HepG2 (cell line): Measurements from ENCODE around the gene TSPAN17. TPM values are rescaled to one million over a fixed set of nuclear protein-coding genes. Genes with fewer than 3 reads are reported as not detected.

Source experiments
- ATAC-seq: fragments of 200-7000 bp; cut with Tn5 transposase; 3 replicates; pipeline ENCODE4 v1.9.1; 2020; ENCODE audit warnings: mild to moderate bottlenecking, moderate library complexity
- BruUV-seq: library from RNA; stranded (reverse); fragments of 400-500 nt; replicated peaks from 2 replicates; lab custom pipeline; 2021; lab: Mats Ljungman, UMichigan
- CTCF ChIA-PET: fragments of 300-600 bp; formaldehyde crosslinking; extraction: SDS; loops from one replicate; lab custom pipeline; 2021; ENCODE audit warnings: low total read pairs, inconsistent platforms, low intra/inter-chr PET ratio; lab: Yijun Ruan, JAX
- POLR2A ChIA-PET: fragments of 350-600 bp; sonication (Branson Sonifier 250); formaldehyde crosslinking; loops from one replicate; lab custom pipeline; 2020; ENCODE audit warnings: antibody characterized with exemption, inconsistent platforms; lab: Yijun Ruan, JAX
- DNase-seq: peaks from one replicate; pipeline ENCODE4 v3.0.0-alpha.2; 2015; ENCODE audit warnings: low spot score
- FAIRE-seq: peaks from 3 replicates; lab custom pipeline; 2011; peaks lifted over from hg19 to GRCh38; lab: Jason Lieb, UNC
- H2AFZ ChIP-seq: one replicate; pipeline ENCODE4 v1.6.1; 2011; ENCODE audit warnings: low read length, inconsistent platforms
- H3K27ac ChIP-seq: fragments of 300-600 bp; 3 replicates; pipeline ENCODE4 v1.8.0; 2011; ENCODE audit warnings: mixed run types, mild to moderate bottlenecking, mixed read lengths, low read length, inconsistent platforms; ENCODE audit not compliant: insufficient read depth; ENCODE audit errors: extremely low read length
- H3K27me3 ChIP-seq, 2 experiments: fragments of 200-600 bp in 1 of 2; 2 replicates in 1 of 2; 3 replicates in 1 of 2; pipeline versions ENCODE4 v1.6.0 to v1.8.0; 2011; ENCODE audit warnings: low read length in 2 of 2, mild to moderate bottlenecking in 2 of 2, moderate library complexity in 2 of 2, inconsistent platforms in 1 of 2; ENCODE audit not compliant: insufficient read depth in 2 of 2, control insufficient read depth in 1 of 2
- H3K36me3 ChIP-seq, 2 experiments: fragments of 200-600 bp in 1 of 2; replicated peaks in 1 of 2; 2 replicates in 1 of 2; 3 replicates in 1 of 2; pipeline versions ENCODE4 v1.5.1 to v1.8.0; 2011; ENCODE audit warnings: low read length in 2 of 2, inconsistent platforms in 1 of 2; ENCODE audit not compliant: insufficient read depth in 2 of 2, control insufficient read depth in 1 of 2
- H3K4me1 ChIP-seq: 2 replicates; pipeline ENCODE4 v1.5.1; 2012; ENCODE audit warnings: low read length, inconsistent platforms; ENCODE audit not compliant: insufficient read depth
- H3K4me2 ChIP-seq: 2 replicates; pipeline ENCODE4 v1.6.0; 2011; ENCODE audit warnings: low read depth, low read length, inconsistent platforms
- H3K4me3 ChIP-seq, 3 experiments: fragments of 200-600 bp in 1 of 3; sonication (generic), shearing (Covaris generic) in 1 of 3; replicated peaks in 1 of 3; 2 replicates each; pipeline ENCODE4 v1.5.1; 2011 to 2016; ENCODE audit warnings: low read length in 3 of 3, inconsistent platforms in 2 of 3, low read depth in 2 of 3, mild to moderate bottlenecking in 2 of 3, control low read depth in 1 of 3, mixed read lengths in 1 of 3; ENCODE audit not compliant: insufficient read depth in 1 of 3
- H3K79me2 ChIP-seq: one replicate; pipeline ENCODE4 v1.6.1; 2011; ENCODE audit warnings: low read length, inconsistent platforms; ENCODE audit not compliant: insufficient read depth
- H3K9ac ChIP-seq: 2 replicates; pipeline ENCODE4 v1.6.0; 2011; ENCODE audit warnings: mild to moderate bottlenecking, low read depth, low read length, inconsistent platforms; ENCODE audit not compliant: insufficient read depth
- H3K9me3 ChIP-seq: 2 replicates; pipeline ENCODE4 v1.5.1; 2012; ENCODE audit warnings: mild to moderate bottlenecking, low read length
- H4K20me1 ChIP-seq: 2 replicates; pipeline ENCODE4 v1.6.0; 2011; ENCODE audit warnings: inconsistent platforms, mild to moderate bottlenecking, low read length, moderate library complexity; ENCODE audit not compliant: insufficient read depth
- CTCF ChIP-seq: sonication (generic); formaldehyde crosslinking; IDR thresholded peaks from 2 replicates; pipeline ENCODE4 v1.5.0; 2020; ENCODE audit warnings: mild to moderate bottlenecking, missing genetic modification reagents, moderate library complexity
- MAX ChIP-seq: IDR thresholded peaks from 2 replicates; pipeline ENCODE4 v1.6.1; 2012; ENCODE audit warnings: inconsistent platforms
- RAD21 ChIP-seq: fragments of 450-650 bp; formaldehyde crosslinking; IDR thresholded peaks from 2 replicates; pipeline ENCODE4 v1.5.0; 2020; ENCODE audit warnings: mild to moderate bottlenecking
- SP4 ChIP-seq: sonication (generic); formaldehyde crosslinking; IDR thresholded peaks from 2 replicates; pipeline ENCODE4 v1.8.1; 2023; ENCODE audit warnings: mild to moderate bottlenecking, missing genetic modification reagents
- STAG1 ChIP-seq: sonication (generic); formaldehyde crosslinking; IDR thresholded peaks from 2 replicates; pipeline ENCODE4 v1.4.0; 2020; ENCODE audit warnings: missing genetic modification reagents
- ZKSCAN1 ChIP-seq: fragments of 150-350 bp; IDR thresholded peaks from 2 replicates; pipeline ENCODE4 v1.6.1; 2014; ENCODE audit warnings: low read length
- ZNF687 ChIP-seq: sonication (generic); formaldehyde crosslinking; IDR thresholded peaks from 2 replicates; pipeline ENCODE4 v1.5.1; 2020; ENCODE audit warnings: mild to moderate bottlenecking, missing genetic modification reagents, moderate library complexity
- whole genome bisulfite sequencing: methylation state at CpG from one replicate; pipeline ENCODE4 v1.1.6; 2017; ENCODE audit warnings: low lambda C conversion rate; 5-methylcytosine and 5-hydroxymethylcytosine counted together
- in situ Hi-C: cut with HindIII; loops from 2 replicates; pipeline ENCODE4 v1.10.0; 2017; ENCODE audit warnings: low pct_unique_long_range_greater_than_20kb; ENCODE audit not compliant: extremely low pct_ligation_motif_present
- intact Hi-C: fragments of 100-400 bp; cut with micrococcal nuclease; formaldehyde crosslinking; loops from one replicate; pipeline ENCODE4 v1.10.0; 2022; ENCODE audit not compliant: unreplicated experiment
- polyA plus RNA-seq, 8 experiments: library from polyadenylated mRNA; depleted of rRNA in 3 of 8; stranded (reverse) in 7 of 8; unstranded in 1 of 8; fragments of >200 nt; fragmentation: Illumina TruSeq in 4 of 8; extraction: Trizol in 4 of 8; gene quantifications; 2 replicates each; pipeline versions ENCODE4 v1.2.1 to v1.2.3, GENCODE V29; 2011 to 2016; ENCODE audit warnings: low read depth in 4 of 8, missing spikeins in 1 of 8, mixed read lengths in 1 of 8; ENCODE audit not compliant: insufficient read depth in 1 of 8
- total RNA-seq, 5 experiments: library from RNA; depleted of rRNA; stranded (reverse); fragments of >200 nt; fragmentation: Illumina TruSeq; extraction: Trizol; gene quantifications; 2 replicates each; pipeline ENCODE4 v1.2.3, GENCODE V29; 2016; ENCODE audit warnings: low read depth in 1 of 5
- TF ChIP-seq, protein P1 (sequence below): sonication (generic); formaldehyde crosslinking; IDR thresholded peaks from 2 replicates; pipeline ENCODE4 v1.4.0; 2020; ENCODE audit warnings: missing genetic modification reagents

TSPAN17 gene
- total and polyA plus RNA-seq, 2 of the 13 experiments (the other 11 are each of a cell fraction or from before 2014, with no cell fraction given): 11.5 to 15.0 TPM

DNA sequence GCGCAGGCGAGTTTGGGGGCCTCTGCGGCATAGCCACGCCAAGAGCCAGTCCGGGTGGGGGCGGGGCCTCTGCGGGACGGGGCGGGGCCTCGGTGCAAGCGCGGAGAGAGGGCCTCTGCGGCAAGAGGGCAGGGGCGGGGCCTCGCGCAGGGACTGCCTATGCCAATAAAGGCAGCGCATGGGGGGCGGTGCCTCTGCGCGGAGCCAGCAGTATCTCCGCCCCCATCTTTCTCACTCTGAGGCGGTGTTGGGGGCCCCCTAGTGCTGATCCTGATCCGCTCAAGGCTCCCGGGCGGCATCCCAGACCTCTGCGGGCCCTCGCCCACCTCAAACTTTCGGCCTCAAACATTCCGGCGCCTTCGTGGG, 28.1 kb upstream of the TSPAN17 start:
- CTCF ChIA-PET: no interaction called here
- ATAC-seq (peak; percentile 88), DNase-seq (peak; percentile 56)
- BruUV-seq: no TSS peak
- TF ChIP-seq ZNF687 (CRISPR knock-in tag) (0 out of 2 replicates have a peak, but pooled peaks have one; percentile 24), CTCF (CRISPR knock-in tag) (peak; percentile 67), ZKSCAN1 (no peak), RAD21 (CRISPR knock-in tag) (0 out of 2 replicates have a peak, but pooled peaks have one; percentile 53), STAG1 (CRISPR knock-in tag) (peak; percentile 61), MAX (peak; percentile 29; the same call in 1 of the 2 replicates), SP4 (CRISPR knock-in tag) (peak; percentile 38; the same call in 1 of the 2 replicates)
- TF ChIP-seq, protein P1, sequence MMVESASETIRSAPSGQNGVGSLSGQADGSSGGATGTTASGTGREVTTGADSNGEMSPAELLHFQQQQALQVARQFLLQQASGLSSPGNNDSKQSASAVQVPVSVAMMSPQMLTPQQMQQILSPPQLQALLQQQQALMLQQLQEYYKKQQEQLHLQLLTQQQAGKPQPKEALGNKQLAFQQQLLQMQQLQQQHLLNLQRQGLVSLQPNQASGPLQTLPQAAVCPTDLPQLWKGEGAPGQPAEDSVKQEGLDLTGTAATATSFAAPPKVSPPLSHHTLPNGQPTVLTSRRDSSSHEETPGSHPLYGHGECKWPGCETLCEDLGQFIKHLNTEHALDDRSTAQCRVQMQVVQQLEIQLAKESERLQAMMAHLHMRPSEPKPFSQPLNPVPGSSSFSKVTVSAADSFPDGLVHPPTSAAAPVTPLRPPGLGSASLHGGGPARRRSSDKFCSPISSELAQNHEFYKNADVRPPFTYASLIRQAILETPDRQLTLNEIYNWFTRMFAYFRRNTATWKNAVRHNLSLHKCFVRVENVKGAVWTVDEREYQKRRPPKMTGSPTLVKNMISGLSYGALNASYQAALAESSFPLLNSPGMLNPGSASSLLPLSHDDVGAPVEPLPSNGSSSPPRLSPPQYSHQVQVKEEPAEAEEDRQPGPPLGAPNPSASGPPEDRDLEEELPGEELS: no peak
- TF ChIP-seq, all 625 proteins: peak for 6
- Histone ChIP-seq H3K27me3 (peaks cover 9 to 62% of the 10 kb centered on the region in 2 experiments), H3K27ac (no peak overlapping the region), H3K4me3 (no peak overlapping the region; a peak in 1 of 6 replicates), H3K36me3 (no peaks in the 10 kb centered on the region), H3K79me2 (no peaks in the 10 kb centered on the region), H2AFZ (no peak overlapping the region), H3K4me2 (peak overlapping the region; percentile 3; the same call in 1 of the 2 replicates), H4K20me1 (no peaks in the 10 kb centered on the region), H3K4me1 (no peaks in the 10 kb centered on the region), H3K9me3 (no peaks in the 10 kb centered on the region), H3K9ac (no peak overlapping the region)
- intact Hi-C loops (no loop called here), in situ Hi-C loops (no loop called here)
- FAIRE-seq: no peak
- POLR2A ChIA-PET: no interaction called here
- 24% methylated on average over 17 of the region's 31 CpGs for WGBS
